Activated CD4-positive, alpha-beta T cell treated with anti-CD3 and anti-CD28 coated beads, Interleukin-2, amount 50 U/mL, for 24 hours (primary cell): ENCODE data around the gene AUH.
A peak's percentile ranks its signal among the peaks of the same experiment; 100 is the strongest.

Experiments
- DNase-seq, 2 donors: peaks; one replicate each; pipeline ENCODE4 v3.0.0-alpha.2; 2020; ENCODE audit warnings: low read depth in 1 of 2, low spot score in 1 of 2

AUH gene

GRCh38 chr9:91248707-91249106, 113.0 kb downstream of the AUH start:
- DNase-seq = no peak

DNA sequence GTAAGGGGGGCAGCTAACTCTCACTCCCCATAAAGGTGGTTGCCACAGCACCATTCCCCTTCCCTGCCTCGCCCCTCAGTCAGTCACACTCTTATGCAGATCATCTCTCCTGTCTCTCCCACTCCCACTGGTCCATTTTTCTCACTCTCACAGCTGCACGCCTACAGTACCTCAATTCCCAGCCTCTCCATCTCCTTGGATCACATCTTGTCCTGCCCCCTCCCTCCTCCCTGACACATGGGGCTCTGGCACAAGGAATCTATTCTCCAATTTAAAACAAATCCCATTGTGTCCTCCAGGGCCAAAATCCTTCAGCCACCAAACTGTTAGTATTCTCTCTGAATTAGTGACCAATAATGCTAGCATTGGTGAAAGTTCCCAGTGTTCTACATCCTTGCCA, 114.4 kb downstream of the AUH start:
- DNase-seq = no peak

DNA sequence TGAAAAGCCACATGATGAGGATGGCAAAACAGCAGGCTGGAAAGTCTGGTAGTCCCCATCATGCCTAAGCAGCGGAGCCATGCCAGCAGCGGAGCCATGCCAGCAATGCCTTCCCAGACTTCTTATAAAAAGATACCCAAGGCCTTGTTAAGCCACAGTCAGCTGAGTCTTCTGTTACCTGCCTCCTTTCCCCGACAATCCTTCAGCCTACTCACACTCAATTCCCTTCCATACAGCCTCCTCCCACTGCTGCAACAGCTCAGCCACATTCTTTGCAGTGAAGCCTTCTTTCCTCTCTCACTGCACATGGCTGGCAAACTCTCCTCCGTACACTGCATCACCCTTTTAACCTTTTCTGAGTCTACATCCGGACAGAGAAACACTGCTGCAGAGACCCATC, 114.9 kb downstream of the AUH start:
- DNase-seq = no peak

- DNase-seq = peak in 1 of 2 donors; percentile 23
Measured at GRCh38 chr9:91245431-91246313, 116.0 kb downstream of the AUH start.

DNA sequence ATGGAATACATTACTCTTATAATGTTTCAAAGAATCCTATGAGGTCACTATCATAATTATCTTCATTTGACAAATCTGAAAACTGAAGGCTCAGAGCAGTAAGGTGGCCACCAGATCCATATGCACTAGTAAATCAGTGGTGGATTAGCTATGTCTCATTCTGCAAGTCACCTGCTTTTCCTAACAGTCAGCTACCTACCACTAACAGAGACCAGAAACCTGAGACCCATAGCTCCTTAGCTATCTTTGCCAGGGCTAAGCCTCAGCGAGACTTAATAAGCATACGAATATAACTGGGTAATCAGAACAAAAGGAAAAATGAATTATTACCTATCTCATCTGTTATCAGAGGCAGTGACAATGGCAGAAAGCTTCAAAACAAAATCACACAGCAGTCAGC, 118.7 kb downstream of the AUH start:
- no peak for DNase-seq

DNA sequence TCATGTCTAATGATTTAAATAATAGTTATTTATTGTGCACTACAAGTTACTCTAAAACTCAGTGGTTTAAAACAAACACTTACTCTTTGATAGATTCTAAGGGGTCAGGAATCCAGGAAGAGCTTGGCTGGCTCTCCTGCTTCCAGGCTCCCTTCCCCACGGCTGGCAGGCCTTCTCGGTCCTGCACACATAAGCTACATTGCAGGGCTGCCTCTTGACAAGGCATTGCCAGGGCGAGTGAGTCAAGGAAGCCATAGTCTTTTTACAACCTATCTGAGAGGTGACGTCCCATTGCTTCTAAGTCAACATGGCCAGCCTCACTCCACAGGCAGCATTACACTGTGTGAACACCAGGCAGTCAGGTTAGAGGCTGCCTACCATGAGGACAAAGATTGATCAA, 119.8 kb downstream of the AUH start:
- no peak for DNase-seq

DNA sequence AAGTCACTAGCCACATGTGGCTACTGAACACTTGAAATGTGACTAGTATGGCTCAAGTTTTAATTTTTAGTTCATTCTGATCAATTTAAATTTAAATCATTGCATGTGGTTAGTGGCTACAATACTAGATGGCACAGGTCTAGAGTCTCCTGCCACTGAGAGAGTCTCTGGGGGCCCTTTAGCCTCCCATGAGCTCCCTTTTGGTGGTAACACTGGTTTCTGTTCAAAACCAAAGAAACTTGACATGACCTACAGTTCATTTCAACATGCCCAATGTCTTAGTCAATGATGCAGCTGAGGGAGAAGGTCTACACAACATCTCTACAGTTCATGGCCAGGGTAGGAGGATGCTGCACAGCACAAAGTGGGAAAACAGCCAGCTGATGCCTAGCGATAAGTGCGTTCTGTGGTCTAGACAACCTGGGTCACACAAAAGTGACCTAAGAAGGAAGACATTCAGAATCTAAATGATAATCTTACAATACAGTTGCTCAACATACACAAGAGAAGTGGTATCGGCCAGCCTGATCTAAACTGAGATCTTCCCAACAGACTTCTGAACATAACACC, 121.0 kb downstream of the AUH start:
- DNase-seq = no peak

- DNase-seq = no peak
Measured at GRCh38 chr9:91239367-91240111, 122.2 kb downstream of the AUH start.

DNA sequence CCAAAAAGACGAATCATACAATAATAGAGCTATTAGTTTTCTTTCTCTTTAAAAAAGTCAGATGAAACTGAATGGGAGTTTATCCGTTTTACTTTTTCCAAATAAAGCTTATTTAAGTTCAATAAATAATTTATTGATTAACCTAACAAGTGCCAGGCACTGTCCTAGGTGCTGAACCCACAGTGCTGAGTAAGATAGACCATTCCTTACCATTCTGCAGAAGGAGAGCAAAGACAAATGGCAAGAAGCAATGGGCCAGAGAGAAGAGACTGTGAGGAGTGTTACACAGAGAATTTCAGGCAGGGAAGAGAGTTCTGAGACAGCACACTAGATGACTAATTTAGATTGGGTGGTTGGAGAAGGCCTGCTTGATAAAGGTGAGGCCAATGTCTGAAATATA, 127.2 kb downstream of the AUH start:
- DNase-seq = no peak

DNA sequence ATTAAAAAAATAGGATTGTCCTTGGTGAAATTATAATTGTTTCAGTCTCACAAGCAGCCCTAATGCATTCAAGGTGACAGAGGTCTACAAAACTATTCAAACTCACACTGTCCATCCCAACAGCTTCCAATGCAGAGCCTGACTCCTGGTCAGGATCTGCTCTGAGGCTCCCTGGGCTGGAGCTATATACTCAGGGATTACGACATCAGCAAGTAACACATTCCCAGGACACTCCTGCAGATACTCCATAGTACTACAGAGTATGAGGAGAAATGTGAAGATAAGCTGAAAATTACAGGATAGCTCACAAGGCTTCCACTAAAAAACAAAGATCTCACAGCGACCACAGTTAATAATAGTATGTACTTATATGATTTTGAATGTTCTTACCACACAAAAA, 130.1 kb downstream of the AUH start:
- no peak for DNase-seq

- DNase-seq = no peak
Measured at GRCh38 chr9:91223000-91223399, 138.7 kb downstream of the AUH start.

- DNase-seq = no peak
Measured at GRCh38 chr9:91222457-91222856, 139.3 kb downstream of the AUH start.

DNA sequence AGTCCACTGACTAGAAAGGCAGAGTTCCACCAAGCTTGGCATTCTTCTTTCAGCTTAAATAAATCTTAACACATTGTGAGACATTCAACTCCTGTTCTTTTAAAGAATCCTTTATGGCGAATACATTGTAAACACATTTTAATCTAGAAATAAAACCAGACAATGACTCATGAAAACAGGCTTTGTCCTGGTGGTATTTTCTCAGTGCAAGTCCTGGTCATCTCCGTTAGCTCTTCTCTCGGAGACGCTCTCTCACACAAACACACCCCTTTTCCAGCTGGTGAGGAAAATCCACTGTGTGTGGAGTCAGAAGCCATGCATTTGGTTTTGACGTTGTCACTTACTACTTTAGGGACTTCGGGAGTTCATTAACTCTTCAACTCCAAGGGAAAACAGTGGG, 140.4 kb downstream of the AUH start:
- DNase-seq = no peak

GRCh38 chr9:91220491-91221135, 141.1 kb downstream of the AUH start:
- no peak for DNase-seq

DNA sequence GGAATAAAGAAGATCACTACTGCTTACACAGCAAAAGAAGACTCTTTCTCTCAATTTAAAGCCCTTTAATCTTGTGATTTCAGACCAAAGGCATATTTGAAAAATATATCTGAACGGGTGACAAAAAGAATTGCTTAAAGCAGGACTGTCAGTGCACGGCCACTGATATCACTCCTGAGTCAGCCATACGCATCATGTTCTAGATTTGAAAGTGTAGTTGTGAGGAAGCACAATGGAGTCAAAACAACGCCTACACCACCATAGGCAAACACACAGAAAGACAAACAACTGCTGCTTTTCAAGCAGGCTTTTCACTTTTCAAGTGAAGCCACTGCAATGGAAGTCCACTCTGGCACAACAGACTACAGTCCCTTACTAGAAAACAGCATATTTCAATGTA, 141.7 kb downstream of the AUH start:
- no peak for DNase-seq

GRCh38 chr9:91219557-91219956, 142.2 kb downstream of the AUH start:
- no peak for DNase-seq

DNA sequence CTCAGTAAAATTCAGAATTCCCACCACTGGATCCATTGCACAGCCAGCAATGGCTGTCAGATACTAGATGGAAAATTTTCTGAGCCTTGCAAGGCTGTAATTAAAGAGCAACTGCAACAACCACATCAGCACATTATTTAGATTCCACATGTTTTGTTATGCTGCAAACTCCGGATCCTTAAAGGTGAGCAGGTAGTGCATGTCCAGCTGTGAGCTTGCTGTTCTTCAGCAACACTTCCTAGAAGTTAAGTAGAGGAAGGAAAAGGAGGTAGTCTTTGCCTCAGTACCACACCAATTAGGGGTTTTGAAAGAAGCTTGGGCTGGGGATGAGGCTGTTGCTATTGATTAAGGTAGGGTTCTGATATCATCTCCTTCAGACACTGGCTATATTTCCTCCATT, 144.3 kb downstream of the AUH start:
- no peak for DNase-seq

- no peak for DNase-seq
Measured at GRCh38 chr9:91214867-91215266, 146.9 kb downstream of the AUH start.

GRCh38 chr9:91214086-91214485, 147.6 kb downstream of the AUH start:
- no peak for DNase-seq

DNA sequence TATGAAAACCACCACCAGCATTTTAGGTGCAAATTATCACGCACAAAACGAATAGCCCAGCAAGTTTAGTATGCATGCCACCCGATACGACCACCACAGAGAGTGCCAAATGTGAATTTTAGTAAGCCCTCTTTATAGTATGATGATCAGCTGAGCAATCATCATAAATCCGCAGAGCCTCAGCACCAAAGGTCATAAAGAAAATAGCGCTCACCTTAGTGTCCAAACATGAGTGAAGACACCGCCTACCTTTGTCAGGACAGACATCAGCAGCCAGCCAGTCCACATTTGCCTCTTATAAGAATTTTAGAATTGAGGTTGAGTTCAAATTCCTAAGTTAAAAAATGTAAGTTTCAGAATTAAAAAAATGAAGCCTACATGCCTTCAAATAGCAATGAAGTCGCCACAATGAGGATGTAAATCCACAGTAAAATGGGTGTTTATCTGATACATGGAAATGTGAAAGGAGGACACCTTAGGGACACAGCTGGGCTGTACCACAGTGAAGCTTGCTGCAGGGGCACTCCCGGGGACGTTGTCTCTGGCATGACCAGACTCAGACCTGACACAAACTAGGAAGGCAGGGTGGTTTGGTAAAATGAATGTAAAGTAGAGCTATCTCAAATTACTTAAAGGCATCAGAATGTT, 149.0 kb downstream of the AUH start:
- DNase-seq = no peak

- peak in 1 of 2 donors; percentile 30 for DNase-seq
Measured at GRCh38 chr9:91211919-91212318, 149.8 kb downstream of the AUH start.
